GDM1 (cell line): Measurements from ENCODE around the gene ACOX3.

ENCODE experiments used
- DNase-seq: peaks from one replicate; lab custom pipeline; 2025; lab: John Stamatoyannopoulos, UW

ACOX3 gene

GRCh38 chr4:8467016-8467415 lies 26.5 kb upstream of the ACOX3 start:
- DNase-seq: no peak

- DNase-seq: no peak
These were observed 25.4 kb upstream of the ACOX3 start for GRCh38 chr4:8465615-8466611.

GRCh38 chr4:8464381-8464780 lies 23.9 kb upstream of the ACOX3 start:
- DNase-seq: no peak

- DNase-seq: no peak
These were observed 23.3 kb upstream of the ACOX3 start for GRCh38 chr4:8463811-8464210.

- DNase-seq: no peak
These were observed 21.1 kb upstream of the ACOX3 start for GRCh38 chr4:8461616-8462015.

GRCh38 chr4:8461086-8461485 lies 20.6 kb upstream of the ACOX3 start:
- no peak for DNase-seq

GRCh38 chr4:8459867-8460445 lies 19.4 kb upstream of the ACOX3 start:
- no peak for DNase-seq

- DNase-seq: no peak
These were observed 17.2 kb upstream of the ACOX3 start for GRCh38 chr4:8457646-8458252.

GRCh38 chr4:8453957-8454356 lies 13.4 kb upstream of the ACOX3 start:
- no peak for DNase-seq

GRCh38 chr4:8451440-8452182 lies 11.1 kb upstream of the ACOX3 start:
- DNase-seq: no peak

- no peak for DNase-seq
These were observed 5.6 kb upstream of the ACOX3 start for GRCh38 chr4:8446122-8446521.

- DNase-seq: no peak
These were observed 3.3 kb upstream of the ACOX3 start for GRCh38 chr4:8443801-8444200.

GRCh38 chr4:8442596-8443358 lies 2.3 kb upstream of the ACOX3 start:
- no peak for DNase-seq

- DNase-seq: no peak
These were observed 1.1 kb upstream of the ACOX3 start for GRCh38 chr4:8441499-8442091.

GRCh38 chr4:8439914-8440491 lies 520 bp downstream of the ACOX3 start:
- DNase-seq: no peak

GRCh38 chr4:8439168-8439567 lies 1.4 kb downstream of the ACOX3 start:
- no peak for DNase-seq

- DNase-seq: no peak
These were observed 1.8 kb downstream of the ACOX3 start for GRCh38 chr4:8438743-8439142.

- DNase-seq: no peak
These were observed 3.2 kb downstream of the ACOX3 start for GRCh38 chr4:8437281-8437680.

- DNase-seq: no peak
These were observed 4.8 kb downstream of the ACOX3 start for GRCh38 chr4:8435656-8436121.

- no peak for DNase-seq
These were observed 6.1 kb downstream of the ACOX3 start for GRCh38 chr4:8434251-8435073.
